Neuronal stem cell (in vitro differentiated cells): ENCODE data around the gene FBXL19.

Experiments used
- DNase-seq: peaks from one replicate; pipeline ENCODE4 v3.0.0-alpha.2; 2013; ENCODE audit warnings: low spot score
- H2AFZ ChIP-seq: one replicate; pipeline ENCODE4 v1.6.1; 2013; ENCODE audit warnings: mild to moderate bottlenecking, low read length, inconsistent platforms
- H2AK5ac ChIP-seq: 2 replicates; pipeline ENCODE4 v1.6.1; 2013; ENCODE audit warnings: low read depth, mild to moderate bottlenecking, inconsistent platforms, low read length, moderate library complexity, mixed read lengths
- H2BK120ac ChIP-seq: 2 replicates; pipeline ENCODE4 v1.6.1; 2013; ENCODE audit warnings: low read depth, mild to moderate bottlenecking, inconsistent platforms, low read length, moderate library complexity, mixed read lengths
- H2BK12ac ChIP-seq: one replicate; pipeline ENCODE4 v1.6.1; 2013; ENCODE audit warnings: low read length, inconsistent platforms
- H2BK15ac ChIP-seq: 2 replicates; pipeline ENCODE4 v1.6.1; 2013; ENCODE audit warnings: mild to moderate bottlenecking, low read length, inconsistent platforms, mixed read lengths
- H2BK5ac ChIP-seq: one replicate; pipeline ENCODE4 v1.6.1; 2013; ENCODE audit warnings: inconsistent platforms, mild to moderate bottlenecking, low read length, moderate library complexity
- H3K14ac ChIP-seq: one replicate; pipeline ENCODE4 v1.6.1; 2013; ENCODE audit warnings: low read length, inconsistent platforms
- H3K18ac ChIP-seq: 2 replicates; pipeline ENCODE4 v1.6.1; 2013; ENCODE audit warnings: low read length, inconsistent platforms
- H3K23ac ChIP-seq: 2 replicates; pipeline ENCODE4 v1.6.1; 2013; ENCODE audit warnings: low read depth, mild to moderate bottlenecking, mixed read lengths, low read length, inconsistent platforms; ENCODE audit not compliant: poor library complexity
- H3K27ac ChIP-seq: replicated peaks from 3 replicates; pipeline ENCODE4 v1.5.1; 2013; ENCODE audit warnings: low read length, inconsistent platforms
- H3K27me3 ChIP-seq, 3 experiments: 2 replicates each; pipeline ENCODE4 v1.6.1; 2013; ENCODE audit warnings: low read length in 3 of 3, mild to moderate bottlenecking in 2 of 3, inconsistent platforms in 1 of 3, low read depth in 1 of 3, mixed read lengths in 1 of 3, moderate library complexity in 1 of 3; ENCODE audit not compliant: control insufficient read depth in 3 of 3, insufficient read depth in 3 of 3
- H3K36me3 ChIP-seq, 2 donors: replicated peaks in 1 of 2; 2 replicates each; pipeline ENCODE4 v1.6.1; 2013; ENCODE audit warnings: low read length in 2 of 2; ENCODE audit not compliant: control insufficient read depth in 2 of 2, insufficient read depth in 2 of 2
- H3K4ac ChIP-seq: 2 replicates; pipeline ENCODE4 v1.6.1; 2013; ENCODE audit warnings: inconsistent platforms, mild to moderate bottlenecking, low read length, moderate library complexity
- H3K4me1 ChIP-seq, 2 donors: 1 replicate in 1 of 2; 2 replicates in 1 of 2; pipeline ENCODE4 v1.6.1; 2013; ENCODE audit warnings: low read length in 2 of 2, low read depth in 1 of 2; ENCODE audit not compliant: control insufficient read depth in 2 of 2, insufficient read depth in 1 of 2
- H3K4me2 ChIP-seq: one replicate; pipeline ENCODE4 v1.6.1; 2013; ENCODE audit warnings: mild to moderate bottlenecking, low read length, inconsistent platforms; ENCODE audit not compliant: insufficient read depth, poor library complexity, severe bottlenecking
- H3K4me3 ChIP-seq, 2 donors: 2 replicates each; pipeline ENCODE4 v1.5.1; 2013; ENCODE audit warnings: low read length in 2 of 2, mild to moderate bottlenecking in 2 of 2, inconsistent platforms in 1 of 2, moderate library complexity in 1 of 2
- H3K79me1 ChIP-seq: one replicate; pipeline ENCODE4 v1.6.1; 2013; ENCODE audit warnings: low read depth, mild to moderate bottlenecking, inconsistent platforms, low read length, moderate library complexity
- H3K9ac ChIP-seq: one replicate; pipeline ENCODE4 v1.6.1; 2013; ENCODE audit warnings: mild to moderate bottlenecking, low read depth, low read length, inconsistent platforms; ENCODE audit not compliant: poor library complexity
- H3K9me3 ChIP-seq, 2 donors: replicated peaks in 1 of 2; 2 replicates each; pipeline versions ENCODE3 to v1.6.1; 2013; ENCODE audit warnings: low read length in 2 of 2, mild to moderate bottlenecking in 2 of 2, inconsistent platforms in 1 of 2, low read depth in 1 of 2, mixed read lengths in 1 of 2, moderate library complexity in 1 of 2; ENCODE audit not compliant: control insufficient read depth in 2 of 2, insufficient read depth in 1 of 2
- H4K8ac ChIP-seq: one replicate; pipeline ENCODE4 v1.6.1; 2013; ENCODE audit warnings: low read depth, mild to moderate bottlenecking, inconsistent platforms, low read length, moderate library complexity
- H4K91ac ChIP-seq: one replicate; pipeline ENCODE4 v1.6.1; 2013; ENCODE audit warnings: low read length, low read depth, mild to moderate bottlenecking, inconsistent platforms; ENCODE audit not compliant: poor library complexity
- WGBS, 2 donors: extraction: QIAGEN DNeasy Blood & Tissue Kit; methylation state at CpG; one replicate each; pipeline ENCODE4 v1.1.7; 2013; ENCODE audit warnings: missing lambda C conversion rate in 2 of 2, mixed read lengths in 1 of 2; ENCODE audit not compliant: insufficient read length in 2 of 2, insufficient replicate concordance in 1 of 2; ENCODE audit errors: extremely low coverage in 2 of 2; 5-methylcytosine and 5-hydroxymethylcytosine counted together

Gene FBXL19

DNA sequence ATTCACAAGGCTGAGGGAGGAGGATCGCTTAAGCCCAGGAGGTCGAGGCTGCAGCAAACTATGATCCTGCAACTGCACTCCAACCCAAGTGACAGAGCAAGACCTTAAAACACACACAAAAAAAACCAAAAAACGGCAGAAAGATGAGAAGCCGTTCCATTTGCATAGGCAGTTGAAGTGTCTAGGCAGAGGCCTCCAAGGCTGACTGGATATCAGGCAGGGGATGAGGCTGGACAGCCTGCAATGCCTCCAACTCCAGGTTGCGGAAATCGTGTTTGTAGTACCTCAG is 2.0 kb upstream of the FBXL19 start:
- Histone ChIP-seq H3K18ac (peak overlapping the region; percentile 13), H3K4ac (no peak overlapping the region), H3K79me1 (peaks cover 2% of the 10 kb centered on the region), H3K27me3 (no peaks in the 10 kb centered on the region), H3K9ac (no peak overlapping the region), H2AK5ac (no peak overlapping the region), H2BK15ac (peak overlapping the region; percentile 87), H4K91ac (no peak overlapping the region), H3K4me1 (peaks cover 7 to 8% of the 10 kb centered on the region in 2 donors), H3K4me3 (no peak overlapping the region), H3K9me3 (no peaks in the 10 kb centered on the region), H3K23ac (no peak overlapping the region), H2BK12ac (peak overlapping the region; percentile 78), H3K4me2 (peak overlapping the region; percentile 24), H2BK120ac (no peak overlapping the region), H4K8ac (no peak overlapping the region), H2AFZ (peak overlapping the region; percentile 66), H2BK5ac (no peak overlapping the region), H3K14ac (no peak overlapping the region), H3K27ac (peak overlapping the region; percentile 36), H3K36me3 (peaks cover 5 to 13% of the 10 kb centered on the region in 2 donors)
- WGBS, 2 donors: no CpG with 5 or more reads among the region's 6 CpGs
- DNase-seq: no peak

- H3K14ac ChIP-seq: no peak overlapping the region
- no peak overlapping the region for H2BK15ac ChIP-seq
- peak overlapping the region; percentile 76 to 85 for H3K4me3 ChIP-seq
- no peaks in the 10 kb centered on the region for H3K27me3 ChIP-seq
- H2BK120ac ChIP-seq: no peak overlapping the region
- peaks cover 2% of the 10 kb centered on the region for H3K79me1 ChIP-seq
- H3K23ac ChIP-seq: no peak overlapping the region
- no peak overlapping the region for H4K8ac ChIP-seq
- WGBS, 2 donors: no CpG with 5 or more reads among the region's 37 CpGs
- H2BK5ac ChIP-seq: peak overlapping the region; percentile 49
- H2AFZ ChIP-seq: peak overlapping the region; percentile 83
- H3K9me3 ChIP-seq: no peaks in the 10 kb centered on the region
- H2BK12ac ChIP-seq: no peak overlapping the region
- H3K9ac ChIP-seq: peak overlapping the region; percentile 85
- peak overlapping the region; percentile 8 for H2AK5ac ChIP-seq
- DNase-seq: peak; percentile 94
- no peak overlapping the region for H4K91ac ChIP-seq
- H3K18ac ChIP-seq: peak overlapping the region; percentile 73
- peak overlapping the region; percentile 72 for H3K4me2 ChIP-seq
- H3K4me1 ChIP-seq: peaks cover 7 to 8% of the 10 kb centered on the region in 2 donors
- peak overlapping the region; percentile 64 for H3K27ac ChIP-seq
- H3K36me3 ChIP-seq: peaks cover 9 to 18% of the 10 kb centered on the region in 2 donors
- H3K4ac ChIP-seq: no peak overlapping the region
These were observed 1.5 kb upstream of the FBXL19 start for GRCh38 chr16:30921748-30922419.

DNA sequence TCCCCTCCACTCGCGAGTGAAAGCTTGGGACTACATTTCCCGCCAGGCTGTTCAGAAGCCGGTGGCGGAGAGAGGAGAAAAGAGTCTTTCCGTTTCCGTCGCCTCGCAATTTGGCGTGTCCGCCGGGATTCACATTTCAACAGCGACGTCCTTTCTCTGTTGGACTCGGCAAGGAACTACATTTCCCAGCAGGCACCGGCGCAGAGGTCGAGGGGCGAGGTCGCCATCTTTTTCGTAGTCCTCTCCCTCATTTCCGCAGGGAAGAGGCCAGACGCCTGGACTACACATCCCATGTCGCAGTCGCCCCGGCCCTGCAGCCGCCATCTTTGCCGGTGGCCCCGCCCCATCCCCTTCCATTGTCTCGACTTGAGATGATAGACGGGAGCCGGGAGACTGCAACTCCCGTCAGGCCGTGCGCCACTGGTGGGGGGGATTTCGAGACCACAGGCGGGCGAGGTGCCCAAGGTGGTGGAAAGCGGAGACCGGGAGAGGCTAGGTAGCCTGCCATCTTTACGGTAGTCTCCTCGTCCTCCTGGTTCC is 882 bp upstream of the FBXL19 start:
- H3K4ac ChIP-seq: no peak overlapping the region
- H4K8ac ChIP-seq: no peak overlapping the region
- DNase-seq: peak; percentile 100
- peaks cover 7 to 8% of the 10 kb centered on the region in 2 donors for H3K4me1 ChIP-seq
- no peak overlapping the region for H3K14ac ChIP-seq
- H3K36me3 ChIP-seq: peaks cover 15 to 24% of the 10 kb centered on the region in 2 donors
- H2BK120ac ChIP-seq: no peak overlapping the region
- peak overlapping the region; percentile 72 for H3K4me2 ChIP-seq
- H3K18ac ChIP-seq: peak overlapping the region; percentile 94
- H3K9ac ChIP-seq: peak overlapping the region; percentile 91
- H2BK15ac ChIP-seq: no peak overlapping the region
- H2BK12ac ChIP-seq: no peak overlapping the region
- WGBS, 2 donors: no CpG with 5 or more reads among the region's 42 CpGs
- H2AK5ac ChIP-seq: no peak overlapping the region
- H3K27me3 ChIP-seq: no peaks in the 10 kb centered on the region
- peak overlapping the region; percentile 76 to 87 for H3K4me3 ChIP-seq
- no peak overlapping the region for H4K91ac ChIP-seq
- H3K27ac ChIP-seq: peak overlapping the region; percentile 82
- H3K9me3 ChIP-seq: no peaks in the 10 kb centered on the region
- peak overlapping the region; percentile 56 for H2BK5ac ChIP-seq
- peak overlapping the region; percentile 40 for H3K23ac ChIP-seq
- H3K79me1 ChIP-seq: peaks cover 7% of the 10 kb centered on the region
- H2AFZ ChIP-seq: peak overlapping the region; percentile 83

GRCh38 chr16:30922960-30923535 is 324 bp upstream of the FBXL19 start:
- Histone ChIP-seq H3K4me1 (peaks cover 7 to 8% of the 10 kb centered on the region in 2 donors), H2BK5ac (peak overlapping the region; percentile 56), H3K79me1 (peaks cover 8% of the 10 kb centered on the region), H3K4me2 (peak overlapping the region; percentile 71), H2BK15ac (no peak overlapping the region), H3K23ac (peak overlapping the region; percentile 40), H3K18ac (peak overlapping the region; percentile 94), H4K8ac (no peak overlapping the region), H3K36me3 (peaks cover 16 to 29% of the 10 kb centered on the region in 2 donors), H2BK12ac (no peak overlapping the region), H3K9ac (peak overlapping the region; percentile 91), H3K9me3 (no peaks in the 10 kb centered on the region), H3K27ac (peak overlapping the region; percentile 82), H2BK120ac (no peak overlapping the region), H4K91ac (peak overlapping the region; percentile 12), H2AK5ac (no peak overlapping the region), H3K4me3 (peak overlapping the region; percentile 76 to 87), H2AFZ (peak overlapping the region; percentile 89), H3K4ac (peak overlapping the region; percentile 81), H3K27me3 (no peaks in the 10 kb centered on the region), H3K14ac (no peak overlapping the region)
- peak; percentile 100 for DNase-seq
- no CpG with 5 or more reads among the region's 33 CpGs for WGBS, 2 donors
